Trophoblast cell (in vitro differentiated cells and primary cell): Measurements from ENCODE around the gene ZNF304.

Source experiments
- DNase-seq, 2 donors: peaks; one replicate each; pipeline ENCODE4 v3.0.0-alpha.2; 2016
- H2AFZ ChIP-seq: 2 replicates; pipeline ENCODE4 v1.6.1; 2013; ENCODE audit warnings: low read length, moderate library complexity, mild to moderate bottlenecking; ENCODE audit not compliant: insufficient read depth, poor library complexity
- H2AK5ac ChIP-seq: 2 replicates; pipeline ENCODE4 v1.6.1; 2013; ENCODE audit warnings: mild to moderate bottlenecking, low read length
- H2BK120ac ChIP-seq: 2 replicates; pipeline ENCODE4 v1.6.1; 2013; ENCODE audit warnings: low read length, mild to moderate bottlenecking, moderate library complexity; ENCODE audit not compliant: insufficient read depth, poor library complexity
- H2BK12ac ChIP-seq: 2 replicates; pipeline ENCODE4 v1.6.1; 2013; ENCODE audit warnings: mild to moderate bottlenecking, low read length, moderate library complexity
- H2BK5ac ChIP-seq: 2 replicates; pipeline ENCODE4 v1.6.1; 2013; ENCODE audit warnings: low read length, low read depth, moderate library complexity, mild to moderate bottlenecking; ENCODE audit not compliant: poor library complexity
- H3K14ac ChIP-seq: 2 replicates; pipeline ENCODE4 v1.6.1; 2013; ENCODE audit warnings: mild to moderate bottlenecking, low read length
- H3K18ac ChIP-seq: 2 replicates; pipeline ENCODE4 v1.6.1; 2013; ENCODE audit warnings: mild to moderate bottlenecking, low read length
- H3K23ac ChIP-seq: 2 replicates; pipeline ENCODE4 v1.6.1; 2013; ENCODE audit warnings: low read length
- H3K27ac ChIP-seq: 2 replicates; pipeline ENCODE4 v1.5.1; 2013; ENCODE audit warnings: low read depth, mild to moderate bottlenecking, inconsistent platforms, low read length, moderate library complexity
- H3K27me3 ChIP-seq: 2 replicates; pipeline ENCODE4 v1.6.1; 2013; ENCODE audit warnings: inconsistent platforms, mild to moderate bottlenecking, low read length, moderate library complexity; ENCODE audit not compliant: insufficient read depth
- H3K36me3 ChIP-seq, 2 experiments: 1 replicate in 1 of 2; 2 replicates in 1 of 2; pipeline ENCODE4 v1.6.1; 2013; ENCODE audit warnings: low read length in 2 of 2, mild to moderate bottlenecking in 2 of 2, moderate library complexity in 1 of 2; ENCODE audit not compliant: insufficient read depth in 2 of 2, control insufficient read depth in 1 of 2
- H3K4ac ChIP-seq: 2 replicates; pipeline ENCODE4 v1.6.1; 2013; ENCODE audit warnings: low read depth, mild to moderate bottlenecking, low read length, moderate library complexity
- H3K4me1 ChIP-seq, 2 experiments: 1 replicate in 1 of 2; 2 replicates in 1 of 2; pipeline ENCODE4 v1.6.1; 2013; ENCODE audit warnings: low read length in 2 of 2, mild to moderate bottlenecking in 2 of 2, moderate library complexity in 1 of 2; ENCODE audit not compliant: insufficient read depth in 2 of 2, control insufficient read depth in 1 of 2
- H3K4me2 ChIP-seq: 2 replicates; pipeline ENCODE4 v1.6.1; 2013; ENCODE audit warnings: inconsistent platforms, mild to moderate bottlenecking, low read length, moderate library complexity
- H3K4me3 ChIP-seq: 2 replicates; pipeline ENCODE4 v1.5.1; 2013; ENCODE audit warnings: mild to moderate bottlenecking, low read depth, low read length, inconsistent platforms
- H3K79me1 ChIP-seq: one replicate; pipeline ENCODE4 v1.6.1; 2013; ENCODE audit warnings: low read length
- H3K79me2 ChIP-seq: 2 replicates; pipeline ENCODE4 v1.6.1; 2013; ENCODE audit warnings: low read length, mild to moderate bottlenecking; ENCODE audit not compliant: control insufficient read depth, insufficient read depth, poor library complexity
- H3K9ac ChIP-seq: 2 replicates; pipeline ENCODE4 v1.6.1; 2013; ENCODE audit warnings: mild to moderate bottlenecking, low read length
- H3K9me3 ChIP-seq: 2 replicates; pipeline ENCODE4 v1.6.1; 2013; ENCODE audit warnings: low read depth, mild to moderate bottlenecking, control low read depth, inconsistent platforms, low read length; ENCODE audit not compliant: insufficient read depth
- H4K12ac ChIP-seq: 2 replicates; pipeline ENCODE4 v1.6.1; 2013; ENCODE audit warnings: low read depth, mild to moderate bottlenecking, low read length, moderate library complexity
- H4K8ac ChIP-seq: 2 replicates; pipeline ENCODE4 v1.6.1; 2013; ENCODE audit warnings: low read depth, mild to moderate bottlenecking, low read length, moderate library complexity
- H4K91ac ChIP-seq: one replicate; pipeline ENCODE4 v1.6.1; 2013; ENCODE audit warnings: low read depth, mild to moderate bottlenecking, low read length, moderate library complexity
- WGBS: extraction: QIAGEN DNeasy Blood & Tissue Kit; methylation state at CpG from one replicate; pipeline ENCODE4 v1.1.7; 2013; ENCODE audit warnings: missing lambda C conversion rate; ENCODE audit not compliant: insufficient read length, insufficient coverage; ENCODE audit errors: extremely low coverage; 5-methylcytosine and 5-hydroxymethylcytosine counted together

ZNF304 gene

GRCh38 chr19:57376151-57376550 lies 25.1 kb downstream of the ZNF304 start:
- no peaks in the 10 kb centered on the region for H3K79me2 ChIP-seq
- H2BK12ac ChIP-seq: no peak overlapping the region
- H4K8ac ChIP-seq: no peak overlapping the region
- no peak for DNase-seq
- no peak overlapping the region for H3K27ac ChIP-seq
- no peak overlapping the region for H4K91ac ChIP-seq
- no peak overlapping the region for H2AK5ac ChIP-seq
- no peaks in the 10 kb centered on the region for H3K79me1 ChIP-seq
- H3K23ac ChIP-seq: no peak overlapping the region
- no peaks in the 10 kb centered on the region for H3K4me1 ChIP-seq
- H3K36me3 ChIP-seq: peaks cover 16 to 48% of the 10 kb centered on the region in 2 experiments
- H2BK120ac ChIP-seq: no peak overlapping the region
- no peaks in the 10 kb centered on the region for H3K27me3 ChIP-seq
- WGBS: no CpG with 5 or more reads among the region's 6 CpGs
- no peak overlapping the region for H3K4me2 ChIP-seq
- no peak overlapping the region for H2AFZ ChIP-seq
- no peak overlapping the region for H3K14ac ChIP-seq
- H3K4ac ChIP-seq: no peak overlapping the region
- no peak overlapping the region for H3K18ac ChIP-seq
- no peak overlapping the region for H3K4me3 ChIP-seq
- no peak overlapping the region for H4K12ac ChIP-seq
- peaks cover 24% of the 10 kb centered on the region for H3K9me3 ChIP-seq
- H2BK5ac ChIP-seq: no peak overlapping the region
- H3K9ac ChIP-seq: no peak overlapping the region

- Histone ChIP-seq H3K4me2 (no peak overlapping the region), H2AK5ac (no peak overlapping the region), H3K9me3 (peaks cover 24% of the 10 kb centered on the region), H3K23ac (no peak overlapping the region), H3K79me2 (no peaks in the 10 kb centered on the region), H2BK5ac (no peak overlapping the region), H2BK120ac (no peak overlapping the region), H3K4me1 (no peaks in the 10 kb centered on the region), H4K91ac (no peak overlapping the region), H3K9ac (no peak overlapping the region), H3K27me3 (no peaks in the 10 kb centered on the region), H3K4ac (no peak overlapping the region), H2BK12ac (no peak overlapping the region), H2AFZ (no peak overlapping the region), H3K4me3 (no peak overlapping the region), H3K79me1 (no peaks in the 10 kb centered on the region), H3K36me3 (peaks cover 15 to 39% of the 10 kb centered on the region in 2 experiments), H4K12ac (no peak overlapping the region), H3K18ac (no peak overlapping the region), H3K14ac (no peak overlapping the region), H3K27ac (no peak overlapping the region), H4K8ac (no peak overlapping the region)
- no CpG with 5 or more reads among the region's 3 CpGs for WGBS
- no peak for DNase-seq
Observed at GRCh38 chr19:57377498-57378146, 26.6 kb downstream of the ZNF304 start.

- Histone ChIP-seq H3K18ac (no peak overlapping the region), H3K14ac (no peak overlapping the region), H2AK5ac (no peak overlapping the region), H3K23ac (no peak overlapping the region), H2BK120ac (no peak overlapping the region), H3K79me2 (no peaks in the 10 kb centered on the region), H4K91ac (no peak overlapping the region), H3K4ac (no peak overlapping the region), H2BK5ac (no peak overlapping the region), H4K8ac (no peak overlapping the region), H4K12ac (no peak overlapping the region), H3K9me3 (peaks cover 13% of the 10 kb centered on the region), H3K4me1 (no peaks in the 10 kb centered on the region), H3K4me2 (no peak overlapping the region), H3K9ac (no peak overlapping the region), H3K27me3 (no peaks in the 10 kb centered on the region), H3K4me3 (no peak overlapping the region), H3K27ac (no peak overlapping the region), H2BK12ac (no peak overlapping the region), H3K79me1 (no peaks in the 10 kb centered on the region), H2AFZ (no peak overlapping the region), H3K36me3 (peaks cover 5 to 17% of the 10 kb centered on the region in 2 experiments)
- no peak for DNase-seq
Observed at GRCh38 chr19:57380923-57381322, 29.9 kb downstream of the ZNF304 start.

GRCh38 chr19:57382806-57383488 lies 31.9 kb downstream of the ZNF304 start:
- H3K79me1 ChIP-seq: no peaks in the 10 kb centered on the region
- no peaks in the 10 kb centered on the region for H3K79me2 ChIP-seq
- peaks cover 5% of the 10 kb centered on the region for H3K9me3 ChIP-seq
- no peak overlapping the region for H2BK5ac ChIP-seq
- no peaks in the 10 kb centered on the region for H3K4me1 ChIP-seq
- H4K12ac ChIP-seq: no peak overlapping the region
- H2BK12ac ChIP-seq: no peak overlapping the region
- WGBS: no CpG with 5 or more reads among the region's 7 CpGs
- H3K14ac ChIP-seq: no peak overlapping the region
- no peak overlapping the region for H3K4me2 ChIP-seq
- no peak overlapping the region for H2AFZ ChIP-seq
- no peak overlapping the region for H3K18ac ChIP-seq
- H3K4ac ChIP-seq: no peak overlapping the region
- H2BK120ac ChIP-seq: no peak overlapping the region
- no peak overlapping the region for H3K23ac ChIP-seq
- H2AK5ac ChIP-seq: no peak overlapping the region
- H3K4me3 ChIP-seq: no peak overlapping the region
- H3K9ac ChIP-seq: no peak overlapping the region
- no peak overlapping the region for H4K8ac ChIP-seq
- DNase-seq: peak in 1 of 2 donors; percentile 56
- H3K36me3 ChIP-seq: peaks cover 0 to 2% of the 10 kb centered on the region in 2 experiments
- H3K27me3 ChIP-seq: no peaks in the 10 kb centered on the region
- H4K91ac ChIP-seq: no peak overlapping the region
- H3K27ac ChIP-seq: no peak overlapping the region
